GM12864 (cell line): ENCODE results near the gene SLC1A2.

Experiments used
- DNase-seq: peaks from one replicate; pipeline ENCODE4 v3.0.0-alpha.2; 2011; ENCODE audit warnings: low read depth
- H3K4me3 ChIP-seq: 2 replicates; pipeline ENCODE4 v1.5.1; 2011; ENCODE audit warnings: mild to moderate bottlenecking, low read depth, low read length, control low read depth
- TF ChIP-seq, protein P1 (sequence below): IDR thresholded peaks from 2 replicates; pipeline ENCODE4 v1.5.1; 2011; ENCODE audit warnings: low read depth, mild to moderate bottlenecking, moderate library complexity, low read length, control low read depth, inconsistent platforms; ENCODE audit errors: missing control alignments

The SLC1A2 gene

DNA sequence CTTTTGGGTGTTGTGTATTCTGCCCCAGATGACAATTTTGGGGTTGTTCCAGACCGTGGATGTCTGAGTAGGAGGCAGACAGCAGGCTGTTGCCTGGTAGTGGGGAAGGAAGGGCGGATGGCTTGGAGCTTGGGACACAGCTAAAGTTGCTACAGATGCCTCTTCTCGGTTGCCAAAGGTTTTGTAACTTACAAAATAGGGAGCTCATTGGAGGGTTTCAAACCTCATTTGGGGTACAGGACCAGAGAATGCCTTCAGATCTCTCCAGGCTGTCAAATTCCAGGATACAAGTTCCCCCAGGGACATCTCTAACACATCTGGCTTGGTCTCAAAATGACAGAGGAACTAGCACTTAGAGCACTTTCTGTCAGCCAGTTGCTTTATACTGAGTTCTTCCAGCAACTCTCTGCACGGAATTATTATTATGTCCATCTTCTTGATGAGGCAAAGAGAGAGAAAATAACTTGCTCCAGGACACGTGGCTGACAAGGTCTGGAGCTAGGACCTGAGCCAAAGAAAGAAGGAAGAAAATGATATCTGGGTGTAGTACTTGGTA lies 56.0 kb downstream of the SLC1A2 start:
- TF ChIP-seq, protein P1, sequence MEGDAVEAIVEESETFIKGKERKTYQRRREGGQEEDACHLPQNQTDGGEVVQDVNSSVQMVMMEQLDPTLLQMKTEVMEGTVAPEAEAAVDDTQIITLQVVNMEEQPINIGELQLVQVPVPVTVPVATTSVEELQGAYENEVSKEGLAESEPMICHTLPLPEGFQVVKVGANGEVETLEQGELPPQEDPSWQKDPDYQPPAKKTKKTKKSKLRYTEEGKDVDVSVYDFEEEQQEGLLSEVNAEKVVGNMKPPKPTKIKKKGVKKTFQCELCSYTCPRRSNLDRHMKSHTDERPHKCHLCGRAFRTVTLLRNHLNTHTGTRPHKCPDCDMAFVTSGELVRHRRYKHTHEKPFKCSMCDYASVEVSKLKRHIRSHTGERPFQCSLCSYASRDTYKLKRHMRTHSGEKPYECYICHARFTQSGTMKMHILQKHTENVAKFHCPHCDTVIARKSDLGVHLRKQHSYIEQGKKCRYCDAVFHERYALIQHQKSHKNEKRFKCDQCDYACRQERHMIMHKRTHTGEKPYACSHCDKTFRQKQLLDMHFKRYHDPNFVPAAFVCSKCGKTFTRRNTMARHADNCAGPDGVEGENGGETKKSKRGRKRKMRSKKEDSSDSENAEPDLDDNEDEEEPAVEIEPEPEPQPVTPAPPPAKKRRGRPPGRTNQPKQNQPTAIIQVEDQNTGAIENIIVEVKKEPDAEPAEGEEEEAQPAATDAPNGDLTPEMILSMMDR: no peak
- DNase-seq: no peak
- H3K4me3 ChIP-seq: no peak overlapping the region

DNA sequence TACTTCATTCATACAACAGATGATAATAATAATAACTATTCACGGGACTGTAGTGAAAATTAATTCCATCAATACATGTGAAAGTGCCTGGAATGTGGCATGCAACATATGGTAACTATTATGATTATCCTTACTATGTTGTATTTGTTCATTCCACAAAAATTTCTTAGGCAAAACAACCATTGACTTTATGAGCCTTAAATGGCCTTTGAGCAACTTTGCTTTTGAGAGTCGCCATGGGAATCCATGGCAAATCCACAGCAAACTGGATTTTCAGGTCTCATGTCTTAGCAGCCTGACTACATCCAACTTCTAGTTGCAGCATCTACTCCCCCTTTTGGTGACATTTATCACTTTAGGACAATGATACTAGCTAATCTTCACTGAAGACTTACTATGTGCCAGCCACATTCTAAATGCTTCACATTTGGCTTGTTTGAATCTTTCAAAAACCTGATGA lies 56.8 kb downstream of the SLC1A2 start:
- H3K4me3 ChIP-seq: no peak overlapping the region
- no peak for DNase-seq
- TF ChIP-seq, protein P1: no peak

DNA sequence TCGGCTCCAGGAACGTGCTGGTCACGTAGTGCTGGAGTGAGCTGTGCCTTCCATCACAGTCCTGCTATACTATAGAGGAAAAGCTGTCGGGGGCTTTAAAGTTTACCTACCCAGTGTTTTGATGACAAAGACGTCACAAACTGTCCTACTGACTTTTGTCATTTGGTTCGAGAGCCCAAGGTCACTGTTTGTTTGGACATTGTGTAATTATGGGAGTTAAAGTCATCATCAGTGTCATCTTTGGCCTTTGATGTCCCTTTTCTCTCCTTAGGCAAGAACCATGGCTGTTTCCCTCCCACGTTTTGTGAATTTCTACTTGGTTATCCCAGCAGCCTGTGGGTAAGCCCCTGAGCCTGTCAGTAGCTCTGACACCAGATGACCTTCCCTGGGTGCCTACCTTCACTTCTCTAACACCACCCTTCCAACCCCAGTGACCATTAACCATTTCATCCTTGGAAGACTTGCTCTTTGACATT lies 59.3 kb downstream of the SLC1A2 start:
- TF ChIP-seq, protein P1: no peak
- DNase-seq: no peak
- H3K4me3 ChIP-seq: no peak overlapping the region

DNA sequence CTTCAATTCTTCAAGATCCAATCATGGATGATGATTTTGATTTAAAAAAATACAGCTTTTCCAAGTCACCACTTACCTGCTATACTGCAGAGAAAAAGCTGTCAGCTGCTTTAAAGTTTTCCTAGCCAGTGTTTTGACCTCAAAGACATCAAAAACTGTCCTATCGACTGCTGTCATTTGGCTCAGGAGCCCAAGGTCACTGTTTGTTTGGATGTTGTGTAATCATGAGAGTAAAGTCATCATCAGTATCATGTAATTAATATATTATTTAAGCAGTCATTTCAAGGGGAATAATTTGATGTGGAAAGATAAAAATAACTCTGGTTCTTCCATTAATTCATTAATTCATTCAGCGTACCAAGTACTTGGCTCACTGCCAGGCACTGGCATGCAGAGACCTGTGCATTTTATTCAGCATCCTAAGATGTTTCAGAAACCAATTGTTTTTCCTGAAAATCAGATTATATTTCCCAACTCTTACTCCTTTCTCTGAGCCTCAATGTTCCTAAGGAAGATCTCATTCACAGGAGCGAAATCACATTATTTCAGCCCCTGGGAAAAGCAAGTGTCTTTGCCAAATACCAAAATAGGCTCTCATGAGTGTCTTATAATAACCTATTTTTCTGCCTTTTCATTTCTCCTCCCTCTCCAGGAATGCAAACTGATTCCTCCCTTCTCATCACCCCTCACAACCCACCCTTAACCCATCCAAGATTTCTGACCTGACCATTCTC lies 59.9 kb downstream of the SLC1A2 start:
- no peak for DNase-seq
- TF ChIP-seq, protein P1: no peak
- H3K4me3 ChIP-seq: no peak overlapping the region

DNA sequence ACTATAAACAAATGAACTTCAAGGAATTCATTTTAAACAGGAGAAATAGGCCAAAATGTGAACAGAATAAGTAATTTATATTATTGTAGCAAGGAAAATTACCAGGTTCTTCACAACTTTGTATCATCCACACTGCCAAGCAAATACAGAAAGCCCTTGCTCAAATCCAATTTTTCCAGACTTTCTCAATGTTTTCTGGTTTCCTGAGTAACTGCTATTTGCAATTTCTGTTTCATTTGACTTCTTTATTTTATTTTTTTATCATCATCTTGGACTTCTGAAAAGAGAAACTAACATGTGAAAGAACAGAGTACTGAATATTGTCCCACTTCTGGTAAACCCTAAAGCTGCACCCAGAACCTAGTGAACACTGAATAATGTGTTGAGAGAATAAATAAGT lies 61.0 kb downstream of the SLC1A2 start:
- no peak for DNase-seq
- TF ChIP-seq, protein P1: no peak
- no peak overlapping the region for H3K4me3 ChIP-seq

DNA sequence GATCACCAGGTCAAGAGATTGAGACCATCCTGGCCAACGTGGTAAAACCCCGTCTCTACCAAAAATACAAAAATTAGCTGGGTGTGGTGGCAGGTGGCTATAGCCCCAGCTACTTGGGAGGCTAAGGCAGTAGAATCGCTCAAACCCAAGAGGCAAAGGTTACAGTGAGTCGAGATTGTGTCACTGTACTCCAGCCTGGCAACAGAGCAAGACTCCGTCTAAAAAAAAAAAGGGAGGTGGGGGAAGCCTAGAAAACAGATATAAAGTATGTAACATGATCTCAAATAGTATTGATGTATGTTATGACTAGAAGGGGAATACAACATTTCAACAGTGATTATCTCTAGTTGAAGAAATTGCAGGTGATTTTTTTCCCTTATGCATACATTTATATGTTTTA lies 61.4 kb downstream of the SLC1A2 start:
- TF ChIP-seq, protein P1: no peak
- DNase-seq: no peak
- no peak overlapping the region for H3K4me3 ChIP-seq
